Endodermal cell (in vitro differentiated cells): ENCODE results near the gene PHGDH. TPM values are rescaled to one million over a fixed set of nuclear protein-coding genes. Genes with fewer than 3 reads are reported as not detected.

Source experiments
- DNase-seq: peaks from one replicate; pipeline ENCODE4 v3.0.0-alpha.2; 2017
- H3K27ac ChIP-seq: 2 replicates; pipeline ENCODE4 v1.5.1; 2013; ENCODE audit warnings: mild to moderate bottlenecking, low read depth, low read length, moderate library complexity
- H3K27me3 ChIP-seq: 2 replicates; pipeline ENCODE4 v1.6.1; 2013; ENCODE audit warnings: mild to moderate bottlenecking, low read length, moderate library complexity; ENCODE audit not compliant: insufficient read depth, control insufficient read depth, poor library complexity, severe bottlenecking
- H3K36me3 ChIP-seq: 2 replicates; pipeline ENCODE4 v1.7.0; 2013; ENCODE audit warnings: mild to moderate bottlenecking, low read length, moderate library complexity; ENCODE audit not compliant: control insufficient read depth, insufficient read depth
- H3K4me1 ChIP-seq: one replicate; pipeline ENCODE4 v1.7.0; 2013; ENCODE audit warnings: low read length; ENCODE audit not compliant: control insufficient read depth, insufficient read depth
- H3K4me3 ChIP-seq: 2 replicates; pipeline ENCODE4 v1.5.1; 2013; ENCODE audit warnings: mild to moderate bottlenecking, low read length, moderate library complexity
- H3K9ac ChIP-seq: 2 replicates; pipeline ENCODE4 v1.6.1; 2013; ENCODE audit warnings: mild to moderate bottlenecking, low read length, moderate library complexity; ENCODE audit not compliant: poor library complexity, severe bottlenecking; ENCODE audit errors: extremely low read depth
- H3K9me3 ChIP-seq: 2 replicates; pipeline ENCODE4 v1.6.1; 2013; ENCODE audit warnings: mild to moderate bottlenecking, low read length, moderate library complexity; ENCODE audit not compliant: control insufficient read depth
- H3K27ac Mint-ChIP-seq: 2 replicates; pipeline ENCODE4 v1.8.0; 2020; ENCODE audit warnings: mixed read lengths
- H3K27me3 Mint-ChIP-seq: 2 replicates; pipeline ENCODE4 v1.8.0; 2021; ENCODE audit warnings: mild to moderate bottlenecking, mixed read lengths; ENCODE audit not compliant: insufficient read depth
- H3K36me3 Mint-ChIP-seq: 2 replicates; pipeline ENCODE4 v1.8.0; 2020; ENCODE audit warnings: low read depth, mixed read lengths
- H3K4me1 Mint-ChIP-seq: 2 replicates; pipeline ENCODE4 v1.8.0; 2020; ENCODE audit warnings: mixed read lengths
- H3K4me3 Mint-ChIP-seq: 2 replicates; pipeline ENCODE4 v1.8.0; 2020; ENCODE audit warnings: mild to moderate bottlenecking, moderate library complexity, mixed read lengths
- H3K9me3 Mint-ChIP-seq: 2 replicates; pipeline ENCODE4 v1.8.0; 2020; ENCODE audit warnings: mild to moderate bottlenecking, mixed read lengths
- WGBS, 2 experiments: methylation state at CpG; one replicate each; pipeline versions ENCODE4 v1.1.5 to v1.1.7; 2013; ENCODE audit warnings: missing lambda C conversion rate in 2 of 2, mixed read lengths in 1 of 2; ENCODE audit not compliant: insufficient coverage in 1 of 2, insufficient read length in 1 of 2; 5-methylcytosine and 5-hydroxymethylcytosine counted together
- total RNA-seq, 2 donors: library from RNA; stranded (reverse); fragmentation: NEBNext Ultra II Directional in 1 of 2; extraction: Animal tissue kit (Norgen Biotek cat#: 25700) in 1 of 2; gene quantifications; 2 replicates in 1 of 2; 3 replicates in 1 of 2; pipeline ENCODE4 v1.2.1, GENCODE V29; 2021
- TF ChIP-seq, protein P1 (sequence below): fragments of 200-600 bp; sonication (generic); conservative IDR thresholded peaks from 2 replicates; pipeline ENCODE4 v1.5.0; 2021; ENCODE audit warnings: antibody characterized with exemption, mild to moderate bottlenecking

The PHGDH gene
- total RNA-seq, 2 donors from 2014 or later = 156 to 176 TPM

DNA sequence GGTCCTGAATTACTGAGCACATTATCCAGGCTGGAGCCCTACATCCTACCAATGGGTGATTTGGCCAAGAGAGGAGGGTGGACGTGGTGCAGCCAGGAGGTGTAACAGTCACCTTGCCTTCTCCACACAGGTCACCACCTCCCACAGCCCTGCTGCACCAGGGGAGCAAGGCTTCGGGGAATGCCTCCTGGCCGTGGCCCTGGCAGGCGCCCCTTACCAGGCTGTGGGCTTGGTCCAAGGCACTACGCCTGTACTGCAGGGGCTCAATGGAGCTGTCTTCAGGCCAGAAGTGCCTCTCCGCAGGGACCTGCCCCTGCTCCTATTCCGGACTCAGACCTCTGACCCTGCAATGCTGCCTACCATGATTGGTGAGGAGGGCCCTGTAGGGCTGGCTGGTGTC lies 30.9 kb downstream of the PHGDH start:
- no peak for DNase-seq
- H3K27ac Mint-ChIP-seq = no peak overlapping the region
- H3K4me3 Mint-ChIP-seq = no peak overlapping the region
- Histone ChIP-seq H3K4me3 (no peak overlapping the region), H3K27me3 (no peaks in the 10 kb centered on the region), H3K36me3 (peaks cover 17% of the 10 kb centered on the region), H3K27ac (no peak overlapping the region), H3K9me3 (no peaks in the 10 kb centered on the region), H3K4me1 (peaks cover 10% of the 10 kb centered on the region), H3K9ac (no peak overlapping the region)
- H3K4me1 Mint-ChIP-seq = peaks cover 26% of the 10 kb centered on the region
- TF ChIP-seq, protein P1, sequence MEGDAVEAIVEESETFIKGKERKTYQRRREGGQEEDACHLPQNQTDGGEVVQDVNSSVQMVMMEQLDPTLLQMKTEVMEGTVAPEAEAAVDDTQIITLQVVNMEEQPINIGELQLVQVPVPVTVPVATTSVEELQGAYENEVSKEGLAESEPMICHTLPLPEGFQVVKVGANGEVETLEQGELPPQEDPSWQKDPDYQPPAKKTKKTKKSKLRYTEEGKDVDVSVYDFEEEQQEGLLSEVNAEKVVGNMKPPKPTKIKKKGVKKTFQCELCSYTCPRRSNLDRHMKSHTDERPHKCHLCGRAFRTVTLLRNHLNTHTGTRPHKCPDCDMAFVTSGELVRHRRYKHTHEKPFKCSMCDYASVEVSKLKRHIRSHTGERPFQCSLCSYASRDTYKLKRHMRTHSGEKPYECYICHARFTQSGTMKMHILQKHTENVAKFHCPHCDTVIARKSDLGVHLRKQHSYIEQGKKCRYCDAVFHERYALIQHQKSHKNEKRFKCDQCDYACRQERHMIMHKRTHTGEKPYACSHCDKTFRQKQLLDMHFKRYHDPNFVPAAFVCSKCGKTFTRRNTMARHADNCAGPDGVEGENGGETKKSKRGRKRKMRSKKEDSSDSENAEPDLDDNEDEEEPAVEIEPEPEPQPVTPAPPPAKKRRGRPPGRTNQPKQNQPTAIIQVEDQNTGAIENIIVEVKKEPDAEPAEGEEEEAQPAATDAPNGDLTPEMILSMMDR = no peak
- peaks cover 32% of the 10 kb centered on the region for H3K36me3 Mint-ChIP-seq
- no peaks in the 10 kb centered on the region for H3K27me3 Mint-ChIP-seq
- H3K9me3 Mint-ChIP-seq = no peaks in the 10 kb centered on the region
- 81 to 83% methylated on average over 6 to 7 of the region's 7 CpGs for WGBS, 2 experiments

DNA sequence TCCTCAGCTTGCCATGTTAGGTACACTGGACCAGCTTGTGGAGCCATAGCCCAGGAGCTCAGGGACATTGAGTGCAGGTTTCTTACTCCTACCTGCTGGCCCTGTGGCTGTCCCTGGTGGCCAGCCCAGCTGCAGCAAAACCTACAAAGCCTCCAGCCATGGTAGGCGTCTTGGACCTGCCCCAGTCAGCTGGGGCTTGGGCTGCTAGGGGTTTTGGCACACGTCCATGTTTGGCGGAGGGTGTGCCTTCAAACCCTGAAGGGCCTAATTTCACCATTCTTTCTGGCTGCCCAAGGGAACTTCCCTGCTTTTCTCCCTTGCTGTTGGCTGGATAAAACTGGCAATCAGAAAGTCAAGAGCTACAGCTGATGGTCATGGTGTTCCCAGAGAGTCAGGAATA lies 31.6 kb downstream of the PHGDH start:
- WGBS, 2 experiments = 88 to 91% methylated on average over 3 of the region's 3 CpGs
- Mint-ChIP-seq H3K9me3 (no peaks in the 10 kb centered on the region), H3K27me3 (no peaks in the 10 kb centered on the region), H3K36me3 (peaks cover 27% of the 10 kb centered on the region), H3K4me3 (no peak overlapping the region), H3K27ac (no peak overlapping the region), H3K4me1 (peaks cover 27% of the 10 kb centered on the region)
- TF ChIP-seq, protein P1 = no peak
- H3K27ac ChIP-seq = no peak overlapping the region
- no peak overlapping the region for H3K4me3 ChIP-seq
- H3K9ac ChIP-seq = no peak overlapping the region
- DNase-seq = no peak
- H3K9me3 ChIP-seq = no peaks in the 10 kb centered on the region
- H3K27me3 ChIP-seq = no peaks in the 10 kb centered on the region
- peaks cover 10% of the 10 kb centered on the region for H3K4me1 ChIP-seq
- peaks cover 16% of the 10 kb centered on the region for H3K36me3 ChIP-seq

DNA sequence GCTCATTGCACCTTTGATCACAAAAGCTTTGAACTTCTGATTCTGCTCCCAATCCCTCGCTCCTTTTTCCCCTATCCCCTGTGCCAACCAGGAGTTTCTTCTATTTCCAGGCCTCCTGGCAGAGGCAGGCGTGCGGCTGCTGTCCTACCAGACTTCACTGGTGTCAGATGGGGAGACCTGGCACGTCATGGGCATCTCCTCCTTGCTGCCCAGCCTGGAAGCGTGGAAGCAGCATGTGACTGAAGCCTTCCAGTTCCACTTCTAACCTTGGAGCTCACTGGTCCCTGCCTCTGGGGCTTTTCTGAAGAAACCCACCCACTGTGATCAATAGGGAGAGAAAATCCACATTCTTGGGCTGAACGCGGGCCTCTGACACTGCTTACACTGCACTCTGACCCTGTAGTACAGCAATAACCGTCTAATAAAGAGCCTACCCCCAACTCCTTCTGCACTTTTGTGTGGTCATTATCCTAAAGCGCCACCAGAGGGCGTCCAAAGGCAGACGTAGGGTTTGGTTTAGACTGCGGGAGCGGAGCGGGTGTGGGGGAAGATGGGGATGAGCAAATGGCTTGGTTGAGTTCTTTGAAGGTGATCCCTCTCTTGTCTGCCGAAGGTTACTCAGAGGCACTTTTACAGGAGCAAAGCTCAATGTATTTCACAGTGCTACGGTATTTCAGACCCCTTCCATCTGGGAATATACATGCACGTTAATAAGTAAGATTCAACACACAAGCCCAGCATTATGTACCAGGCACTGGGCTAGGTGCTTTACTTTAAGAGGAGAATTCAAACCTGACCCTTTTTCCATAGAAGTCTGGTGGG lies 32.3 kb downstream of the PHGDH start:
- no peak overlapping the region for H3K9ac ChIP-seq
- TF ChIP-seq, protein P1 = peak; percentile 90
- H3K27me3 Mint-ChIP-seq = no peaks in the 10 kb centered on the region
- no peak overlapping the region for H3K27ac Mint-ChIP-seq
- DNase-seq = peak; percentile 83
- peaks cover 24% of the 10 kb centered on the region for H3K36me3 Mint-ChIP-seq
- H3K27me3 ChIP-seq = no peaks in the 10 kb centered on the region
- H3K9me3 Mint-ChIP-seq = no peaks in the 10 kb centered on the region
- peaks cover 12% of the 10 kb centered on the region for H3K36me3 ChIP-seq
- 56 to 59% methylated on average over 11 to 17 of the region's 17 CpGs for WGBS, 2 experiments
- H3K4me3 Mint-ChIP-seq = no peak overlapping the region
- peaks cover 27% of the 10 kb centered on the region for H3K4me1 Mint-ChIP-seq
- H3K4me1 ChIP-seq = peaks cover 10% of the 10 kb centered on the region
- H3K4me3 ChIP-seq = no peak overlapping the region
- H3K27ac ChIP-seq = no peak overlapping the region
- no peaks in the 10 kb centered on the region for H3K9me3 ChIP-seq
